GM18519 (cell line): Measurements from ENCODE around the gene AUTS2.

Source experiments
- ATAC-seq: cut with Tn5 transposase; IDR thresholded peaks from one replicate; pipeline ENCODE4 v1.9.1; 2021; ENCODE audit warnings: mild to moderate bottlenecking, moderate library complexity; ENCODE audit not compliant: unreplicated experiment, low FRiP score

AUTS2 gene

DNA sequence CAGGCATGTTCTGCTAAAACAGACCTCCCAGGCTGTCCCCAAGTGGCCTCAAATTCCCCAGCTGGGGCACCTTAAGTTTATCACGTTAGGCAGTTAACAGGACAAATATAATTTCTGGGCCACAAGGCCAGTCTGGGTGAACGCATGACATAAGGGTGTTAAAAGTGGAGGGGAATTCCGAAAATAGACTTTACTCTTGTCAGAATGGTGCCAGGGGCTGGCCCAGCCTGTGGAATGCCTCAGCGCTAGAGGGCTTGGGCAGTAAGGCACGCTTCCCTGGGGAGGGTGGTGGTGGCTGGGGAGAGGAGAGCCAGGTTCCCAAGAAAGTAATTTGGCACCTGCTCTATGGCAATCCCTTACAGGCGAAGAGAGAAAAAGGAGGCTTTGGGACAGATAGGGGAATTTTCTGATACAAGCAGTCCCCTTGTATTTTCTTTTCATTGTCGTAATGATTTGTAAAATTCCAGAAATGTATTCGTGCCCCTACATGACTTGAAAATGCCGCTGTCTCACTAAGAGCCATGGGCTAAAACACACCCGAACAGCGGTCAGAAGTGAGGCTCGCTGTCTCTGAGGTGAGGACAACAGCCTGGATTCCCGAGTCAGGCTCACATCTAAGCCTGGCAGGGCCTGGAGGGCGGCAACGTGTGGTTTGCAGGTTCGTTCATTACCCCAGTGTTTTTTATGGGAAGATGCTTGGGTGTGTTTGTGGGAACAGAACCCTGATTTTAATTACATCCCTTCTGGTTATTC, 1070.5 kb downstream of the AUTS2 start:
- ATAC-seq: no peak

DNA sequence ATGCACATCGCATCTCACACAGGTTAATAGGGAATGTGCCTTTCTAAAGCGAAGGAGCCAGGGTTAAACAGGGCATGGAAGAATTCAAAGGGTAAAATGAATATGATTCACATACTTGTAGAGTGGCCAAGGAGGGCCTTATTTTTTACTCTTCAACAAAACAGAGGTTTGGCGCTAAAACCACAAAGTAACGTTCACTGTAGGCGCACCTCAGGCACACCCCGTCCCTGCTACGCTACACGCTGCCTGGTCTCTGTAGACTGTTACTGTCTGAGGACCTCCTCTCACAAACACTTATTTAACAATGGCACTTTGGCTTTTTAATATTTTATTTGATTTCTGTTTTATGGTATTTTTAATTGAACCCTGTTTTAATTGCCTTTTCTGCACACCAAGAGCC, 1071.6 kb downstream of the AUTS2 start:
- no peak for ATAC-seq

DNA sequence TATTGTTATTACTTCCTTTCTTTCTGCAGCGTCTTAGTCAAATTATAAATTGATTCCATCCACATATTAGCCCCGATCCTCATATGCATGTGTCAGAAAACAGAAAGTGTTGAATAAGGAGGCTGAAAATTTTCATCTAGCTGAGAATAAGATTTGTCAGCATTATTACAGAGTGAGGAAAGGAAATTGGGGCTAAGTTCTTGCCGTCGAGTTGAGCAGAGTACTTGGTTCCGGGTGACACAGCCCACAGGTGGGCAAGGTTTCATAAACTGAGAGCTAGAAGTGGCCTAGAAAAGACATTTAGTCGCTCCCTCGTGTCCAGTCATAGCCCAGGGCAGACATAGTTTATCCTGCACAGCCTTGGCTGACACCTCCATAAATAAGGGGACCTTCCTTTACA, 1072.0 kb downstream of the AUTS2 start:
- ATAC-seq: no peak

DNA sequence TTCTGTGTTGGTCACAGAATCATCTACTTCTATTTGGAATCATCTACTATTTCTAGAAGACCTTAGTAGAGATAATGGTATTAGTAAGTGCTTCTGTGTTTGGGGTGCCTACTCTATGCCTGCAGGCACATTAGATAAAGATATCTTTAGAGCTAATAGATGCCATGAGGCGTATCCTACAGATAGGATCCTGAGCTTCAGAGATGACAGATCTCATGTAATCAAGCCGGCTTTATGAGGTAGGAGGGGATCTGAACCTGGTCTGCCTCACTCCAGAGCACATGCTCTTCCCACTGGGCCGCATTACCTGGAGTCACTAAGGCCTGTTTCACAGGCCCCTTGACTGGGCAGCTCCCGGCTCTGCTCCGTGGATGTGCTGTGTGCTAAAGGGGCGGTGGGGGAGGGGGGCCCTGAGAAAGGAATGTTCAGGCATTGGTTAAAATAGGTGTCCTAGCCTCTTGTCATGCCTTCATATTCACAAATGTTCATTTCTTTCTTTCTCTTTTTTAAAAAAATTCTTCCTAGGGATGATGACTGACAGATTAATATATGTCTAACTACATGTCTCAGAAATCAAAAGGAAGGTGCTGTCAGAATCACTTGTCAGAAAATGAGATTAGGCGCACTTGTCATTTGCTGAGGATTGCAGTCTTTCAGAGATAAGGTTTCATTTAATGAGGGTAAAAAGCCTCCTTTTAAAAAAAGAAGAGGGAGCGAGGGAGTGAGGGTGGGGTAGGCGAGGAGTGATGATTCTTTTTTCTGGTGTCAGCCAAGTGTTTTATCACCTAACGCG, 1075.7 kb downstream of the AUTS2 start:
- ATAC-seq: no peak

DNA sequence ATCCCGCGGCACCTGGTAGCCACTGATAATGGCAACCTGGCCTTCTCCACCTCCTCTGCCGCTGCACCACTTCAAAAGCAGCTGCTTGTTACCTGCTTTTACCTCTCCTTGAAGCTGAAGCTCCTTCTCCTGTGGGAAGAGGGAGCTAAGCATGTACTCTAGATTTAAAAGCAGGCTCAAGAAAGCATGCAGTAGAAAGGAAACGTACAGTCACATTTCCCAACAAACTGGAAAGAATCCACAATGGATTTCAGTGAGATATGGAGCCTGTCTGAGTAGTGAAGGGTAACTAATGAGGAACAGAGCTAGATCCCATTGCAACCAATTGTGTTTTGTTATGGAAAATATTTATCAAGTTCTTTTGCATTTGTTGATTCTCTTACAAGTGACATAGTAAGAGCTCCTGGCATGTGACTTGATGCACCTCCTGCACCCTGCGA, 1076.3 kb downstream of the AUTS2 start:
- ATAC-seq: no peak

DNA sequence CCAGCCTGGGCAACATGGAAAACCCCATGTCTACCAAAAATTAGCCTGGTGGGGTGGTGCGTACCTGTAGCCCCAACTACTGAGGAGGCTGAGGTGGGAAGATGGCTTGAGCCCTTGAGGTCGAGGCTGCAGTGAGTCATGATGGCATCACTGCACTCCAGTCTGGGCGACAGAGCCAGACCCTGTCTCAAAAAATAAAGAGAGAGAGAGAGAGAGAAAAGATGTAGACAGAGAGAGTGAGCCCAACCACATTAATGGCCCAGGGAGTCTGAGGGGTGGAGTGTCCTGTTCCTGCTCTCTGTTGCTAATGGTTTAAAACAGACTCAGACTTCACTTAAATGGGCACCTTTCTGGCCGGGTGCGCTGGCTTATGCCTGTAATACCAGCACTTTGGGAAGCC, 1078.0 kb downstream of the AUTS2 start:
- no peak for ATAC-seq

DNA sequence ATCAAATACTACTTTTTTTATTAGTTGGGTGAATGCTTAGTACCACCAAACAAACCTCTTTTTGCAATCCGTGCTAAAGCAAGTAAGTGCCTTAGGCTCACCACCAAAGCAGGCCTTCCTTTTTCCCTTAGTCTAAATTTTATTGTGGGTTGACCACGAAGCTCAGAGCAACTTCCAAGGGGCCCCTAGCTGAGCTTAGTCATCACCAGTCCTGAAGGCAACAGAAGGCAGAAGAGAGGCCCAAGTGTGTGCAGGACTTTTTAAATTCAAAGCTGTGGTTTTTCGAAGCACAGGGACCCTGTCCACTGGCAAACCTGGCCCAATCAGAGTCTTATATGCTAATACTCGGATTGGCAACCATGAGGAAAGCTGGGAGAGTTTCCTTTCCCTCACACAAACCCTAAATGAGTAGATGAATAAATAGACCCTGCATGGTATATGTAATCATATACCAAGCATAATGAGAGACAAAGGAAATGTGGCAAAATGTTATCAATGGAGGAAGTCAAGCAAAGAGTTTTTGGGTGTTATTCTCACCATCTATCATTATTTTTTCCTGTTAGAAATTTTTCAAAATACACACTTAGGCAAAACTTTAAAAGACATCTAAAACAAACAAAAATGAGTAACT, 1080.5 kb downstream of the AUTS2 start:
- ATAC-seq: no peak

DNA sequence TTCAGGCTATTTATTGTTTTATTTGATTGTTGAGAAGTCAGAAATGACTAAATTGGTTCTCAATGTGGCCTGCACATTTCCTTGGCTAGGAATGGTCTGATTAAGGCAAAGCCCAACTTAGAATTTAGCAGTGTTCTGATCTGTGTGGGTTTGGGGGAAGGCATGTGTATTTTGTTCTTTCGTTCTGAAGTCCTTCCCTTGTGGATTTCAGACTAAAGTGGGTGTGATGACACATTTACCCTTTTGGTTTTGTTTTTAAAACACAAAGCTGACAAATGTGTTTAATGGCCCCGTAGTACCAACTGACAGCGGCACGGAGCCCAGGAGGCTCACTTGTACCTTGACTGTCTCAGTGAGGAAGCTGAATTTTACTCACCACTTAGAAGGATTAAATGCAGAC, 1081.4 kb downstream of the AUTS2 start:
- no peak for ATAC-seq

DNA sequence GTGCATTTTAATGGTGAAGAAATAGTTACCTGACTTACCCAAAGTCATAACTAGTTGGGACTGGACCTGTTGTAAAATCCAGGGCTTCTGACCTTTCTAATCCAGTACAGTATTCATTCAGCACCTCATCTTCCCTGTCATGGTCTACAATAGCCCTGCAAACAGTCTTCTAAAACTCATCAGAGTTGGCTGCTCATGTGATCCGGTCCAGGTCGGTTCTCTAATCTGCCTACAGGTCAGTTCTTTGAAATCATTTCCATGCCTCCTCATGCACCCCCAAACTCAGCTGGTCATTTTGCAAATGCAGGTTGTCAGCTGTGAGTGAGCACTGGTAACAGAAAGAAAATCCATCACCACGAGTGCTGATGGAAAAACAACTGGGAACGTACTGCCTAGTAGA, 1082.0 kb downstream of the AUTS2 start:
- no peak for ATAC-seq

DNA sequence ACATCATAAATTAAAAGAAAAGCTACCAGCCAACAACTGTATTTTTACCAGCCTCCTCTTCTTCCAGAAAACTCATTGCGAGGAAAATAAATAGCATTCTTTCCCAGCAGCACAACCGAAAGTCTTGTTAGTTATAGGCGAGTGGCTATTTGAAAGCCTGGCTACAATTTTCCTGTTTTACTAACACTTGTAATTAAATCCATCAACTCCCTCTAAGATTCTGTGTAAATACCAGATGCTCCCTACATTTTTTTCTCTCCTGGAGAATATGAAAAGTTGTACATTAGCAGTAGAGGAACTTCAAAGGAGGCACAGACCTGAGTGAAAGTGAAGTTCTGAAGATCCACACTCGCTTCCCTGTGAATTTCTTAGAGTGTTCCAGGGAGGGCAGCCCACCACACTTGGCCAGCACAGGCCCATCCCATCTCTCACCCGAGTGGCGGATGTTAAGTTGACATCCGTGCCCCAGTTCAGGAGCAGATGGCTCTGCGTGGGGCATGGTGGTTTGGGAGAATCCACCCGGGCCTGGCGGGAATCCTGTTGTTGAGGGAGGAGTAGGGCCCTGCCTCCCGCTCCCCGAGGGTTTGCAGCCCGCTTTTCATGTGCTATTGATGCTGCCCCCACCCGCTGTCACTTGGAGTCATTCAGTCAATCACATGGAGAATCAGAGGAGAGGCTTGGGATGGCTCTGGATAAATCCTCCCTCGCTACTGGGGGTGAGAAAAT, 1082.6 kb downstream of the AUTS2 start:
- no peak for ATAC-seq

DNA sequence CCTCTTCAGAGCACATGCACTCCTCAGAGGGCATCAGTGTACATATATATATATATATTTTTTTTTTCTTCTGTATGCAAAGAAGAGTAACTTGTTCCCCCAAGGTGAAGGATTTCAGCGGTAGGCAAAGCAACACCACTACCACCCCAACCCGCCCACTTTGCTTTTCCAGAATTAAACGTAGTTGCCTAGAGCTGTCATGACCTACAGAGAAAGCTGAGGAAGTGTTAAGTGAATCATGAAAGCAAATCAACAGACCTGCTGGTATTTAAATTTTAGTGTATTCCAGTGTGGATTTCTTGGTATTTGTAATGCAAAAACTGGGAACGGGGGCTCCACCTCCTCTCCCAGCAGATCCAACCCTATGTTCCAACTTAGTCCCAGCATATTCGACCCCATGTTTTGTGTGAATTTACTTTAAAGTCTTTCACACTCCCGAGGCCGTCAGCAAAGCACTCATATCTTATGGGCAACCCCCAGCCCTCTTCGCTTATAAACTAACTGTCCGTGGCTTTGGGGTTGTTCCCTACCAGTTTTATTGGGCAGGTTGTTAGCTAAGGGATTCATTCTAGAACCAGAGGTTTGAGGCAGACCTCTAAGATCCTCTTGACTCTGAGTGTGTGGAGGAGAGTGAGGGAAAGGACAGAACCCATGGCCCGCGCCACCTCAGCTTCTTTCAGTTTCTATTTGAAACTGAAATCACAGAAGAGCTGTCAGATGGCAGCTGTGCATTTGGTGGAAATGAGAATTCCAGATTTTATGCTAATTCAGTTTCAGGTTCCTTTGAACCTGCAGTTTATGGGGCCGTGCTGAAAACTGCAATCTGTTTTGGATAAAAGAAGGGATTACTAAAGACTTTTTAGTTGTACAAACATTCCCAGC, 1083.4 kb downstream of the AUTS2 start:
- no peak for ATAC-seq

DNA sequence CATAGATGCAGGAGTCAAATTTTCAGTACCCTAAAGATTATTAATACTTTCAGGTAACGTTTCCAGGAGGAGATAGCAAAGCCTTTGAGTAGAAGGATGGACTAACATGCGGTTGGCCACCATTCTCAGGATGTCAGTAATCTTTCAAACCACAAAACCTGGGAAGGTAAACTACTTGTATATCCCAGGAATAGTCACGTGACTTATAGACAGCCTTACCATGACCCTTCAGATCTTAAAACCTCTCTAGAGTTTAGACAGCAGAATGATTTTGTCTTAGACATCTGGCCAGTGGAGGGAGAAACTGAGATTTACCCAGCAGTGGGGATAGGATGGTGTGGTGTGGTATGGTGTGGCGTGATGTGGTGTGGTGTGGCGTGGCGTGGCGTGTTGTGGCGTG, 1085.9 kb downstream of the AUTS2 start:
- ATAC-seq: no peak

DNA sequence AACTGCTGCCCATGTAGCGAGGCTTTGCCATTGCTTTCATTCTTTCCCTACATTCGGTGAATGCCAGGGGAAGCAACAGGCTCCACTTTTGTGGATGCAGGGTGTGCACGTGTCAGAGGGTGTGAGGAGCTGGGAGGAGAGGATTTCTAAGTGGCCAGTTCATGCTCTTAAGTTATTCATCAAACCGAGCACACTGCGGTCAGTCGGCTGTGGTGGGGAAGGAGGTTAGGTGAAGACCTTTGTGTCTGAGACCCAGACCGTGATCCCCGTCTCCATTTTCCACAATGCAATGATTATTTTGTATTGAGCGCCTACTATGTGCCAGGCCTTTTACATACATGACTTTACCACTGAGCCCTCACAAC, 1095.0 kb downstream of the AUTS2 start:
- no peak for ATAC-seq

DNA sequence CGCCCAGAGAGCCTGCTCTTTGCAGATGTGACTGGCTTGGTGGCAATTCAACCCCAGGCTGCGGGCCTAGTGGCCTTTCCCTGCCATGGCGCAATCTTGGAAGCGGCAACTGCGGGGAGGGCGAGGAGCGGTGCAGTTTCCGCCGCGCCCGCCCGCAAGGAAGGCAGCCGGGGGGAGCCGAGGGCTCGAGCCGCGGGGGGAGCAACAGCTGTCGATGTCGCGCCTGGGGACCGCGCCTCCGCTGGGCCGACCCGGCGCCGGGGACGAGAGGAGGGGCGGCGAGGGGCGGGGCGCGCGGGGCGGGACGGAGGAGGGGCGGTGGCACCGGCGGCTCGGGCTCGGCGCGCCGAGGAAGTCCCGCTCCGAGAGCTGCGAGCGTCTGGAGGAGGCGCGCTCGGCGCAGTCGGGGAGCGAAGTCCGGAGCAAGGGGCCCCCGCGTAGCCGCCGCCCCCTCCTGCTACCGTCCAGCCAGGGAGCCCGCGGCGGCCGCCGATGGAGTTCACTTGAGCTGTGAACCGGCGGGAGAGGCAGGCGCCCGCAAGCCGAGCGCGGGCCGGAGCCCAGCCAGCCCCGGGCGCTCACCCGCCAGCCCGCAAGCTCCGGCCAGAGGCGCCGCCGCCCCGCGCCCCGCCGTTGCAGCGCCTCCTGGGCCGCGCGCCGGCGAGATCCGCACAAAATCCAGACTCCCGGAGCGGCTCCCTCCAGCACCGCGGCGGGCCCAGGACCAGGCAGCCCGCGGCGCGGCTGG, 1095.6 kb downstream of the AUTS2 start:
- peak; percentile 55 for ATAC-seq

DNA sequence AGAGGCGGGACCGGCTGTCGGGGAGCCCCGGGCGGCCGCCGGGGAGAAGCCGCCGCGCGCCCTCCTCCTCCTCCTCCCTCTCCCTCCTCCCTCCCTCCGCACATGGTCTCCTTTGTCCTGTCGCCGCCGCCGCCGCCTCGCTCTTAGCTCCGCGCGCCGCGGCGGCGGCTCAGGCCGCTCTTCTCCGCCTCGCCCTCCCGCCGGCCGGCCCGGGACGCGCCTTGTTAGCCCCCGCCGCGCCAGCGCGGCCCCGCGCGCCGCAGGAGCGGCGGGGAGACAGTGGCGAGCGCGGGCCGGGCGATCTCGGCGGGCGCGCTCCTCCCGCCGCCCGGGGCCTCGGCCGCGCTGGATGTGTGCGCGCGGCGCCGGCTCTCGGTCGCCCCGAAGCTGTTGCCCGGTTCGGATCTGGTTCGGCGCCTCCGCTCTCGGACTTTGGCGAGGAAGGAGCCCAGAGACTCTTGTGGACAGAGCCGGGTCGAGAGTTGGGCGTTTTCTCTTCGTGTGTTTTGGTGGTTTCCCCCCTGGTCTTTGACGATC, 1096.2 kb downstream of the AUTS2 start:
- peak; percentile 16 for ATAC-seq

DNA sequence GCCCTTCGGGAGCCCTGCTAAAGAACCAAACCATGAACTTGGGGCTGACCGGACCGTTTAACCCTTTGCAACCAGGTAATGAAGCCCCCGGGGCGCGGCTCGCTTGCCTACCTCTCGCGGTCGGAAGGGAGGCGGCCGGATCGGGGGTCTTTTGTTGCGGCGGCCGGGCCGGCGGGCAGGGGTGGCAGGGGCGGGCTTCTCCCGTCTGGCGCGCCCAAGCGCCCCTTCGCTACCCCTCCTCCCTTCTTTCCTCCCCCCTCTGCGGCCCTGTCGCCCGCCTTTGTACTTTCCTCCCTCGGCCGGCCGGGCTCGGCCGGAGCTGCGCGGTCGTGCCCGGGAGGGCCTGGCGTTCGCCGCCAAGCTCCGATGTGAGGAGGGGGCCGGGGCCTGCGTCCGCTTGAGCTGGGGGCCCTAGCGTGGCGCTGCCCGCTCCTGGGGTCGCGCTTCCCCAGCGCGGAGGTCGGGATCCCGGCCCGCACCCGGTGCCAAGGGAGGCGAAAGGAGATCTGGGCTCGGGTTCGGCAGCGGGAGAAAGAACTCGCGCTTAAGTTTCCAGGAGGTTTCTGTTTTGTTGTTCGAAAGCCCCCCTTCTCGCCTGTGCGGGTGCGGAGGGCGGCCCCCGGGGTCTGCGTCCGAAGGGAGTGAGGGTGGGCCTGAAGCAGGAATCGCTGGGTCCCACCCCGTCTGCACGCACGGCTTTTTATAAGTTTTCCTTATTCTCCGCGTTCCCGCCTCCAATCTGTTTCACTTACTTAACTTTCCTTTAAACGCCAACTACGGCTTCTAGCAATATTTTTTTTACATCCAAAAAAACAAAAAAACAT, 1096.9 kb downstream of the AUTS2 start:
- no peak for ATAC-seq

DNA sequence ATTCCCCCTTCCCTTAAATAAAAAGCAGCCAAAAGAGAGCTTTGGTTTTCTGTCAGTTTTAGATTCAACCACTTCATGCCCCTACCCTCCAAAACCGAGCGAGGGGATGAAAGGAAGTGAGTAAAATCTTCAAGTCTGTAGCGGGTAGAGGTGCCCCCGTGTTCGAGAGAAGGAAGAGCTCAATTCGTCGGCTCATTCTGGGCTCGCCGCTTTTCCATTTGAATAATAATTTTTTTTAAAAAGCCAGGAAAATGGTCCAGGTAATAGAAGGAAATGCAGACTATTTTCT, 1097.5 kb downstream of the AUTS2 start:
- no peak for ATAC-seq

DNA sequence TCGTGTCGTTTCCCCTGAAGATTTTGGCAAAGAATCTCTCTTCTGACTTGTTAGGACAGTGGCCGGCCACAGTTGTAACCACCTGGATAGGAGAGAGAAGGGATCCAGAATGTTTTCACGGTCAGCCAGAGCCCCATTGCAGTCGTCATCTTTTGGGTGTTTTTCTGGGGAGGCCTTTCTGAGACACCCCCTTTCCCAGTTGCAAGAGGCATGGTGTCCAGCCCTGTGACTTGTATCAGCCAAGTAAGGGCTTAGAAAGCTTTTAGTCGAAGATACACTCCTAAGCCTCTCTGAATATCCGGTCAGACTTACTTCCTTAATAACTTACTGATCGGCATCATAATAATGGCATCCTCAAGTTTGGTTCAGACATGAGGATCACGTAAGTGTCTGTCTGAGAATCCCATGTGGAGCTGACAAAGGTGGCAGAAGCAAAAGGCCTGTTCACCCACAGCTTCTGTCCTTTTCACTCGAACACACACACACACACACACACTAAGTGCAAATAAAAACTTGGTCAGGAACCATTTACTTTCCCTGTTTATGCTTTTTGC, 1098.0 kb downstream of the AUTS2 start:
- ATAC-seq: no peak
